RWPE2 (cell line): Measurements from ENCODE around the gene NSUN7.

Experiments used
- ATAC-seq: fragments of 200-7000 bp; cut with Tn5 transposase; 3 replicates; pipeline ENCODE4 v1.9.1; 2021; ENCODE audit warnings: low read depth
- DNase-seq: peaks from one replicate; pipeline ENCODE4 v3.0.0-alpha.2; 2020; ENCODE audit warnings: low spot score
- H3K27ac ChIP-seq: fragments of 450-650 bp; 2 replicates; pipeline ENCODE4 v1.5.1; 2017; ENCODE audit warnings: mild to moderate bottlenecking; ENCODE audit not compliant: poor library complexity, severe bottlenecking
- H3K27me3 ChIP-seq: fragments of 250-450 bp; sonication (Bioruptor Pico); 2 replicates; pipeline ENCODE4 v1.5.1; 2021; ENCODE audit warnings: mild to moderate bottlenecking, moderate library complexity; ENCODE audit not compliant: insufficient read depth, poor library complexity, severe bottlenecking
- H3K36me3 ChIP-seq: fragments of 250-450 bp; sonication (Bioruptor Pico); 2 replicates; pipeline ENCODE4 v1.5.1; 2020; ENCODE audit warnings: low read depth, mild to moderate bottlenecking, moderate library complexity
- H3K4me1 ChIP-seq: fragments of 250-450 bp; sonication (Bioruptor Pico); 2 replicates; pipeline ENCODE4 v1.5.1; 2021; ENCODE audit warnings: mild to moderate bottlenecking, moderate library complexity; ENCODE audit not compliant: insufficient read depth, poor library complexity, severe bottlenecking
- H3K4me3 ChIP-seq: fragments of 250-450 bp; sonication (Bioruptor Pico); 2 replicates; pipeline ENCODE4 v1.5.1; 2021; ENCODE audit warnings: mild to moderate bottlenecking, moderate library complexity; ENCODE audit not compliant: severe bottlenecking
- H3K9me3 ChIP-seq: fragments of 250-450 bp; sonication (Bioruptor Pico); 2 replicates; pipeline ENCODE4 v1.5.1; 2021; ENCODE audit warnings: mild to moderate bottlenecking, moderate library complexity; ENCODE audit not compliant: severe bottlenecking
- TF ChIP-seq, protein P1 (sequence below): fragments of 450-650 bp; IDR thresholded peaks from one replicate; pipeline ENCODE4 v1.5.1; 2017; ENCODE audit warnings: mild to moderate bottlenecking, moderate library complexity; ENCODE audit not compliant: poor library complexity, severe bottlenecking

NSUN7 gene

DNA sequence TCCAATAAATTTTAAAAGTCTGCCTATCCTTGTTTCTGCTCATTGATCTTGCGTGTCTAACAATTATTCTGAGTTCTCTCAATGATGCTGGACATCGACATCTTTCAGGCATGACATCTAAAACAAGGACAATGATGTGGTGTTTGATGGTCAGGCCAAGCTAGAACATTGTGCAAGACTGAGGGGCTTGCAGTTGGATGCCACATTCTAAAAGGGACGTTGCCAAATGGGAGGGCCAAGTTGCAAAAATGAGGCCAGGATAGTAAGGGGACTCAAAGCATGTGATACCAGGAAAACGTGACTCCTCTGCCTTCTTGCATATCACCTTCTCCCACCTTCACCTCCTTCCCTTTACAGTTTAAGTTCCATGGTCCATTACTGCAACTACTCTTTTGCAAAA lies 29.4 kb upstream of the NSUN7 start:
- Histone ChIP-seq H3K27ac (no peak overlapping the region), H3K4me3 (no peak overlapping the region), H3K4me1 (peaks cover 5% of the 10 kb centered on the region), H3K36me3 (no peaks in the 10 kb centered on the region), H3K9me3 (no peaks in the 10 kb centered on the region), H3K27me3 (no peaks in the 10 kb centered on the region)
- ATAC-seq (no peak), DNase-seq (no peak)
- TF ChIP-seq, protein P1, sequence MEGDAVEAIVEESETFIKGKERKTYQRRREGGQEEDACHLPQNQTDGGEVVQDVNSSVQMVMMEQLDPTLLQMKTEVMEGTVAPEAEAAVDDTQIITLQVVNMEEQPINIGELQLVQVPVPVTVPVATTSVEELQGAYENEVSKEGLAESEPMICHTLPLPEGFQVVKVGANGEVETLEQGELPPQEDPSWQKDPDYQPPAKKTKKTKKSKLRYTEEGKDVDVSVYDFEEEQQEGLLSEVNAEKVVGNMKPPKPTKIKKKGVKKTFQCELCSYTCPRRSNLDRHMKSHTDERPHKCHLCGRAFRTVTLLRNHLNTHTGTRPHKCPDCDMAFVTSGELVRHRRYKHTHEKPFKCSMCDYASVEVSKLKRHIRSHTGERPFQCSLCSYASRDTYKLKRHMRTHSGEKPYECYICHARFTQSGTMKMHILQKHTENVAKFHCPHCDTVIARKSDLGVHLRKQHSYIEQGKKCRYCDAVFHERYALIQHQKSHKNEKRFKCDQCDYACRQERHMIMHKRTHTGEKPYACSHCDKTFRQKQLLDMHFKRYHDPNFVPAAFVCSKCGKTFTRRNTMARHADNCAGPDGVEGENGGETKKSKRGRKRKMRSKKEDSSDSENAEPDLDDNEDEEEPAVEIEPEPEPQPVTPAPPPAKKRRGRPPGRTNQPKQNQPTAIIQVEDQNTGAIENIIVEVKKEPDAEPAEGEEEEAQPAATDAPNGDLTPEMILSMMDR, result no peak

DNA sequence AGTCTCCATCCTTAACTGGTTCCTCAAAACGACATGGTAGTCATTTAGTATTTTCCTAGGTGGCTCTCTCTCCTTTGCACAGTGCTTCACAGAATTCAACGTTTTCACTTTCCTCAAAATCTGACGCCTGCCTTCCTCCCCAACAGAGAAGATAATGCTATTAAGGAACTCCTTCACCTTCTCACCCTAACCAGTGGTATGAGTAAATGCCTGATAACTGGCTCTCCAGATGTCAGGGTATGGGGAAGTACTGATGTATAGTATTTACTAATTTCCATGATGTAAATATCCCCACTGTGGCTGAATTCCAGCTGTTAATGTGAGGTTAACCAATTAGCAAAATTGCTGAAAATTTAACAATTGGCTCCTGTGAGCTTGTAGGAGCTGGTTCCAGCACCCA lies 28.8 kb upstream of the NSUN7 start:
- DNase-seq (no peak), ATAC-seq (no peak)
- Histone ChIP-seq H3K4me1 (peaks cover 5% of the 10 kb centered on the region), H3K9me3 (no peaks in the 10 kb centered on the region), H3K27me3 (no peaks in the 10 kb centered on the region), H3K4me3 (no peak overlapping the region), H3K36me3 (no peaks in the 10 kb centered on the region), H3K27ac (no peak overlapping the region)
- TF ChIP-seq, protein P1, result no peak

DNA sequence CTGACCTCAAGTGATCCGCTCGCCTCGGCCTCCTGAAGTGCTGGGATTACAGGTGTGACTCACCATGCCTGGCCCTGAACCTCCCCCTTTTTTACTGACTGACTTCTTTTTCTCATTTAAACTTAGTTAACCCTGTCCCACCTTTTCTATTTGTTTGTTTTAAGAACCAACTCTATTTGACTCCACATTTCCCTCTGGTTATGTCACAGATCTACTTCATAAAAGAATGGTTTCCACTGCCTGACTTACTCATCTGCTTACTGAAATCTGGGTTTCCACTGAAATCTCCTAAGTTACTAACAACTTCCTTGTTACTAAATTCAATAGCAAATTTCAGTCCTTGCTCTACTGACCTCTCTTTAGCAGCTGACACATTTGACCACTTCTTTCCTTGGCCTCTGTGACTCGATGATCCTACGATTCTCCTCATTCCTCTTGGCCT lies 28.0 kb upstream of the NSUN7 start:
- H3K27me3 ChIP-seq, result no peaks in the 10 kb centered on the region
- no peak for ATAC-seq
- no peaks in the 10 kb centered on the region for H3K9me3 ChIP-seq
- H3K36me3 ChIP-seq, result no peaks in the 10 kb centered on the region
- no peak overlapping the region for H3K27ac ChIP-seq
- H3K4me3 ChIP-seq, result no peak overlapping the region
- DNase-seq, result no peak
- H3K4me1 ChIP-seq, result peaks cover 5% of the 10 kb centered on the region
- TF ChIP-seq, protein P1, result no peak

DNA sequence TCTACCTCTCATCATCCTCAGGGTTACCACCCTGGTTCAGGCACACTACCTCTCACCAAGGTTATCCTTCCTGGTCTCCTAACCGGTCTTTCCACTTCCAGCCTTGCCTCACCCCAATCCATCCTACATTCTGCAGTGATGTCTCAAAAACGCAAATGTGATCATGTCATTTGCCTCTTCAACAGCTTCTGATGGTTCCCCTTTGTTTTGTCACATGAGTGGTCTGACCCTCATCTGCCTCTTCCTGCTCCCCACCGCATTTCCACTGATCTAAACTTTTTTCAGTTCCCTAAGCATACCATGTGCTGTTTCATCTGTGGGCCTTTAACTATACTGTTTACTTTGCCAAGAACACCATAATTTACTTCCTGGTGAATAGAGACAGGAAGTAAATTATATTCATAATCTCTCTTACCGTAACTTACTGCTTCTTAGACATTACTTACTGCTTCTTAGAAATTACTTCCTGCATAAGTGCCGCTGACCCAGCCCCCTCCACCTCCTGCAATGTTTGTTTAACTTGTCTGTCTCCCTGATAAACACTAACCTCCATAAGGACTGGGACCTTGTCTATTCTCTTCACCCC lies 27.1 kb upstream of the NSUN7 start:
- ATAC-seq, result no peak
- TF ChIP-seq, protein P1, result no peak
- Histone ChIP-seq H3K36me3 (no peaks in the 10 kb centered on the region), H3K9me3 (no peaks in the 10 kb centered on the region), H3K4me1 (peaks cover 5% of the 10 kb centered on the region), H3K27me3 (no peaks in the 10 kb centered on the region), H3K4me3 (no peak overlapping the region), H3K27ac (no peak overlapping the region)
- no peak for DNase-seq

DNA sequence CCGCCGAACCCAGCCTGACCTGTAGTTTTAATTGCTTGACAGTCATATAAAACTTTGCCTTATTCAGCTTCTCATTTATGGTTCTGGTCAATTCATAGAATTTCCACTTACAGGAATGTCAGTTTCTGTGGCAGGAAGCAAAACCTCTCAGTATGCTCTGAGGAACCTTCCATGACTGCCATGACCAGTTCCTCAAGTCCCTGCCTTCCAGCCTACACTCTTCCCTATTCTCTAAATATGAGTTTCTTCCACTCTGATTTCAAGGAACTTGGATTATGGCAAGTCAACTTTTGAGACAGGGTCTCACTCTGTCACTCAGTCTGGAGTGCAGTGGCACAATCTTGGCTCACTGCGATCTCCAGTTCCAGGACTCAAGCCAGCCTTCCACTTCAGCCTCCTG lies 26.0 kb upstream of the NSUN7 start:
- H3K27me3 ChIP-seq, result peaks cover 3% of the 10 kb centered on the region
- no peak overlapping the region for H3K27ac ChIP-seq

More for the DNA sequence above, 26.0 kb upstream of the NSUN7 start:
- DNase-seq (no peak), ATAC-seq (no peak)
- TF ChIP-seq, protein P1, result no peak
- H3K36me3 ChIP-seq, result no peaks in the 10 kb centered on the region
- H3K9me3 ChIP-seq, result no peaks in the 10 kb centered on the region
- H3K4me1 ChIP-seq, result peaks cover 5% of the 10 kb centered on the region
- no peak overlapping the region for H3K4me3 ChIP-seq
